Vagina (tissue), 2 donors: Measurements from ENCODE around the gene SMG6.

ENCODE experiments used
- CTCF ChIP-seq, 3 experiments: fragments of 450-650 bp in 2 of 3; fragments of 200-600 bp in 1 of 3; sonication (generic) in 1 of 3; IDR thresholded peaks; one replicate each; pipeline ENCODE4 v1.5.1; 2017 to 2019; ENCODE audit warnings: antibody characterized with exemption in 3 of 3, mild to moderate bottlenecking in 2 of 3, moderate library complexity in 2 of 3
- POLR2A ChIP-seq, 2 donors: fragments of 450-650 bp; IDR thresholded peaks; one replicate each; pipeline ENCODE4 v1.6.1; 2017; ENCODE audit warnings: antibody characterized with exemption in 2 of 2, mild to moderate bottlenecking in 2 of 2, moderate library complexity in 2 of 2

- no peak for TF ChIP-seq POLR2A (IDR thresholded peaks at IDR 0.05)
- no peak for TF ChIP-seq CTCF (IDR thresholded peaks at IDR 0.05)
Observed at GRCh38 chr17:2187758-2188157, 115.8 kb downstream of the SMG6 start.
